GM21717 (cell line): ENCODE results near the gene C4orf36.

Source experiments
- ATAC-seq: cut with Tn5 transposase; IDR thresholded peaks from one replicate; pipeline ENCODE4 v1.9.1; 2021; ENCODE audit warnings: mild to moderate bottlenecking, moderate library complexity; ENCODE audit not compliant: unreplicated experiment

C4orf36 gene

GRCh38 chr4:86857341-86858052 lies 34.7 kb downstream of the C4orf36 start:
- no peak for ATAC-seq

- ATAC-seq: no peak
Observed at GRCh38 chr4:86856896-86857295, 35.3 kb downstream of the C4orf36 start.

- ATAC-seq: no peak
Observed at GRCh38 chr4:86855572-86855971, 36.6 kb downstream of the C4orf36 start.

- no peak for ATAC-seq
Observed at GRCh38 chr4:86853209-86853608, 39.0 kb downstream of the C4orf36 start.

- no peak for ATAC-seq
Observed at GRCh38 chr4:86848732-86849619, 43.2 kb downstream of the C4orf36 start, which contains the start of gene SLC10A6. Gene SLC10A6 (minus strand): TSS chr4:86849384. CDS start chr4:86849115, 269 bp downstream.

- no peak for ATAC-seq
Observed at GRCh38 chr4:86848136-86848535, 44.1 kb downstream of the C4orf36 start.

GRCh38 chr4:86847571-86847970 lies 44.7 kb downstream of the C4orf36 start:
- ATAC-seq: no peak

- ATAC-seq: no peak
Observed at GRCh38 chr4:86846921-86847320, 45.3 kb downstream of the C4orf36 start.

GRCh38 chr4:86845593-86845992 lies 46.6 kb downstream of the C4orf36 start:
- ATAC-seq: no peak

GRCh38 chr4:86841309-86841708 lies 50.9 kb downstream of the C4orf36 start:
- no peak for ATAC-seq

- no peak for ATAC-seq
Observed at GRCh38 chr4:86840858-86841257, 51.4 kb downstream of the C4orf36 start.

- no peak for ATAC-seq
Observed at GRCh38 chr4:86837691-86838503, 54.3 kb downstream of the C4orf36 start.

- ATAC-seq: no peak
Observed at GRCh38 chr4:86835677-86836076, 56.5 kb downstream of the C4orf36 start.

- no peak for ATAC-seq
Observed at GRCh38 chr4:86834901-86835300, 57.3 kb downstream of the C4orf36 start.

- ATAC-seq: no peak
Observed at GRCh38 chr4:86833615-86834014, 58.6 kb downstream of the C4orf36 start.

- ATAC-seq: no peak
Observed at GRCh38 chr4:86831262-86832130, 60.7 kb downstream of the C4orf36 start.
